Adrenal gland (tissue), 5 donors: ENCODE results near the gene COPZ2.

Experiments used
- POLR2A ChIP-seq, 2 donors: fragments of 450-650 bp; IDR thresholded peaks; one replicate each; pipeline ENCODE4 v1.6.1; 2017; ENCODE audit warnings: antibody characterized with exemption in 2 of 2, mild to moderate bottlenecking in 2 of 2, moderate library complexity in 1 of 2
- TF ChIP-seq, protein P1 (sequence below), 6 experiments: fragments of 450-650 bp in 4 of 6; fragments of 200-600 bp in 2 of 6; sonication (generic) in 1 of 6; IDR thresholded peaks; 1 replicate in 5 of 6; 2 replicates in 1 of 6; pipeline versions ENCODE4 v1.5.1 to v1.8.0; 2016 to 2021; ENCODE audit warnings: antibody characterized with exemption in 6 of 6, mild to moderate bottlenecking in 2 of 6, moderate library complexity in 1 of 6
- donor health status: DM: no; HTN: no; CAD: no.

DNA sequence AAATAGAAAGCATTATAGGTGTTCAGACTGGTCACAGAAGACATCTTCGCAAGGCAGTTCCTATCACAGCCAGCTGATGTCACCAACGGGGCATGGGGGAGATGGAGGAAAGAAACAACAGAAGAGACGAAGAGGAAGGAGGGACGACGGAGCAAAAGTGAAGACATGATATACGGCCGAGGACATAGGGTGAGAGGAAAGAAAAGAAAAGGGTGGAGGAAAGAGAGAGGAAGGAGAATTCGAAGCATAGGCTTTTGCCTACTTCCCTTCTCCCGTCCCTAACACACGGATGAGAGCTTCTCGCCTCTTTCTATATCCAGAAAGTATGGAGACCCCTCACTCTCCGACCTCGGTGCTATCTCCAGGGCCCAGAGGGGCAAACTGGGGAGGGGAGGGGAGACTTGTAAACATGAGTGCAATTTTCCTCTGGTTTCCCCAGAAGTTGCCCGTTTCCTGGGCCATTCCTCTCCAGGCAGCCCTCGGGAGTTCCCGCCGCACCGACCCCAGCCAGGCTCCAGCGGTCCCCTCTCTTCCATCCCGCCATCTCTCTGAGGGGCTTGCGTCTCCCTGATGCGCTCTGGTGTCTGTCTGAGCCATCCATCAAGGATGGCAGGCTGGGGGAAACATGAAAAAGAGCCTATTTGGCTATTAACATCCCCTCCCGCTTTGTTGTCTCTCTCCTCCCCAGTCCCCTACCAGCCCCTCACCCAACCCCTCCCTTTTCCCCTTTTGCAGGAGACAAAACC is 26.0 kb downstream of the COPZ2 start:
- TF ChIP-seq, protein P1, sequence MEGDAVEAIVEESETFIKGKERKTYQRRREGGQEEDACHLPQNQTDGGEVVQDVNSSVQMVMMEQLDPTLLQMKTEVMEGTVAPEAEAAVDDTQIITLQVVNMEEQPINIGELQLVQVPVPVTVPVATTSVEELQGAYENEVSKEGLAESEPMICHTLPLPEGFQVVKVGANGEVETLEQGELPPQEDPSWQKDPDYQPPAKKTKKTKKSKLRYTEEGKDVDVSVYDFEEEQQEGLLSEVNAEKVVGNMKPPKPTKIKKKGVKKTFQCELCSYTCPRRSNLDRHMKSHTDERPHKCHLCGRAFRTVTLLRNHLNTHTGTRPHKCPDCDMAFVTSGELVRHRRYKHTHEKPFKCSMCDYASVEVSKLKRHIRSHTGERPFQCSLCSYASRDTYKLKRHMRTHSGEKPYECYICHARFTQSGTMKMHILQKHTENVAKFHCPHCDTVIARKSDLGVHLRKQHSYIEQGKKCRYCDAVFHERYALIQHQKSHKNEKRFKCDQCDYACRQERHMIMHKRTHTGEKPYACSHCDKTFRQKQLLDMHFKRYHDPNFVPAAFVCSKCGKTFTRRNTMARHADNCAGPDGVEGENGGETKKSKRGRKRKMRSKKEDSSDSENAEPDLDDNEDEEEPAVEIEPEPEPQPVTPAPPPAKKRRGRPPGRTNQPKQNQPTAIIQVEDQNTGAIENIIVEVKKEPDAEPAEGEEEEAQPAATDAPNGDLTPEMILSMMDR (IDR thresholded peaks at IDR 0.05) = peak; percentile 11 to 45 (median 34)
- TF ChIP-seq POLR2A (IDR thresholded peaks at IDR 0.05) = no peak
